IMR-90 (cell line): ENCODE data around the gene PDE6B. TPM values are rescaled to one million over a fixed set of nuclear protein-coding genes. Genes with fewer than 3 reads are reported as not detected.

ENCODE experiments used
- ATAC-seq: fragments of 200-7000 bp; cut with Tn5 transposase; 2 replicates; pipeline ENCODE4 v1.9.1; 2020; ENCODE audit warnings: low read depth, mild to moderate bottlenecking, moderate library complexity
- BruUV-seq: library from RNA; stranded (reverse); fragments of 400-500 nt; replicated peaks from 2 replicates; lab custom pipeline; 2021; lab: Mats Ljungman, UMichigan
- CTCF ChIA-PET: fragments of 300-600 bp; formaldehyde crosslinking; extraction: SDS; loops from one replicate; lab custom pipeline; 2021; ENCODE audit warnings: antibody characterized with exemption; lab: Yijun Ruan, JAX
- POLR2A ChIA-PET: fragments of 300-600 bp; sonication (Branson Sonifier 250); formaldehyde crosslinking; loops from one replicate; lab custom pipeline; 2022; ENCODE audit warnings: antibody characterized with exemption; ENCODE audit not compliant: unreplicated experiment; lab: Charles Lee
- DNase-seq: peaks from one replicate; pipeline ENCODE4 v3.0.0; 2013
- H2AFZ ChIP-seq: replicated peaks from 2 replicates; pipeline ENCODE3; 2013; ENCODE audit warnings: low read length, mild to moderate bottlenecking; ENCODE audit not compliant: poor library complexity
- H2AK5ac ChIP-seq: 2 replicates; pipeline ENCODE4 v1.6.1; 2013; ENCODE audit warnings: low read depth, low read length, inconsistent platforms
- H2AK9ac ChIP-seq: replicated peaks from 2 replicates; pipeline ENCODE3; 2013; ENCODE audit warnings: mild to moderate bottlenecking, low read depth, low read length, moderate library complexity; ENCODE audit not compliant: poor library complexity
- H2BK120ac ChIP-seq: 2 replicates; pipeline ENCODE4 v1.6.1; 2013; ENCODE audit warnings: low read depth, low read length, inconsistent platforms
- H2BK15ac ChIP-seq: 3 replicates; pipeline ENCODE4 v1.6.1; 2013; ENCODE audit warnings: low read depth, low read length, inconsistent platforms
- H2BK20ac ChIP-seq: 2 replicates; pipeline ENCODE4 v1.6.1; 2013; ENCODE audit warnings: low read depth, mild to moderate bottlenecking, inconsistent platforms, low read length, moderate library complexity
- H2BK5ac ChIP-seq: 2 replicates; pipeline ENCODE4 v1.6.1; 2013; ENCODE audit warnings: mild to moderate bottlenecking, low read depth, low read length, inconsistent platforms; ENCODE audit not compliant: poor library complexity, severe bottlenecking
- H3K14ac ChIP-seq: replicated peaks from 2 replicates; pipeline ENCODE4 v1.6.1; 2013; ENCODE audit warnings: low read depth, low read length, inconsistent platforms
- H3K18ac ChIP-seq: 2 replicates; pipeline ENCODE4 v1.6.1; 2013; ENCODE audit warnings: low read depth, low read length, control low read depth
- H3K23ac ChIP-seq: 2 replicates; pipeline ENCODE4 v1.6.1; 2013; ENCODE audit warnings: low read depth, low read length, inconsistent platforms
- H3K27ac ChIP-seq: 2 replicates; pipeline ENCODE4 v1.5.1; 2013; ENCODE audit warnings: mild to moderate bottlenecking, control low read depth, low read length; ENCODE audit not compliant: insufficient read depth
- H3K27me3 ChIP-seq: 2 replicates; pipeline ENCODE4 v1.6.1; 2013; ENCODE audit warnings: low read length; ENCODE audit not compliant: control insufficient read depth, insufficient read depth
- H3K36me3 ChIP-seq: 2 replicates; pipeline ENCODE4 v1.6.1; 2013; ENCODE audit warnings: low read length, mixed read lengths; ENCODE audit not compliant: control insufficient read depth, insufficient read depth
- H3K4ac ChIP-seq: 2 replicates; pipeline ENCODE4 v1.6.1; 2013; ENCODE audit warnings: low read depth, low read length, inconsistent platforms
- H3K4me1 ChIP-seq: 2 replicates; pipeline ENCODE4 v1.6.1; 2013; ENCODE audit warnings: low read length, mixed read lengths; ENCODE audit not compliant: control insufficient read depth, insufficient read depth
- H3K4me2 ChIP-seq: 2 replicates; pipeline ENCODE4 v1.6.1; 2013; ENCODE audit warnings: low read depth, mild to moderate bottlenecking, control low read depth, low read length, moderate library complexity
- H3K4me3 ChIP-seq: 2 replicates; pipeline ENCODE4 v1.5.1; 2013; ENCODE audit warnings: low read depth, mild to moderate bottlenecking, control low read depth, low read length, moderate library complexity; ENCODE audit not compliant: insufficient read depth
- H3K56ac ChIP-seq: 2 replicates; pipeline ENCODE4 v1.6.1; 2013; ENCODE audit warnings: low read length, inconsistent platforms; ENCODE audit not compliant: insufficient read depth; ENCODE audit errors: extremely low read depth
- H3K79me1 ChIP-seq, 2 experiments: 2 replicates each; pipeline ENCODE4 v1.6.1; 2013; ENCODE audit warnings: low read length in 2 of 2, inconsistent platforms in 1 of 2, low read depth in 1 of 2
- H3K9ac ChIP-seq: 2 replicates; pipeline ENCODE4 v1.6.1; 2013; ENCODE audit warnings: low read depth, low read length, control low read depth
- H3K9me1 ChIP-seq: 2 replicates; pipeline ENCODE4 v1.6.1; 2013; ENCODE audit warnings: low read length, inconsistent platforms; ENCODE audit not compliant: insufficient read depth
- H3K9me3 ChIP-seq: 2 replicates; pipeline ENCODE4 v1.6.1; 2013; ENCODE audit warnings: low read length; ENCODE audit not compliant: control insufficient read depth, insufficient read depth
- H4K20me1 ChIP-seq: 2 replicates; pipeline ENCODE4 v1.6.1; 2013; ENCODE audit warnings: low read length, inconsistent platforms; ENCODE audit not compliant: insufficient read depth
- H4K5ac ChIP-seq: 2 replicates; pipeline ENCODE4 v1.6.1; 2013; ENCODE audit warnings: mild to moderate bottlenecking, low read depth, low read length, control low read depth
- H4K8ac ChIP-seq, 2 experiments: 2 replicates each; pipeline ENCODE4 v1.6.1; 2013; ENCODE audit warnings: low read depth in 2 of 2, low read length in 2 of 2, control low read depth in 1 of 2, inconsistent platforms in 1 of 2
- H4K91ac ChIP-seq: 2 replicates; pipeline ENCODE4 v1.6.1; 2013; ENCODE audit warnings: low read depth, low read length, inconsistent platforms; ENCODE audit not compliant: insufficient read depth
- BHLHE40 ChIP-seq: fragments of 150-350 bp; IDR thresholded peaks from 2 replicates; pipeline ENCODE4 v1.6.1; 2016; ENCODE audit warnings: mild to moderate bottlenecking, low read depth, low read length
- CEBPB ChIP-seq: IDR thresholded peaks from 2 replicates; pipeline ENCODE4 v1.6.1; 2012; ENCODE audit warnings: low read depth, low read length, improper control_type of control experiment
- CHD1 ChIP-seq: IDR thresholded peaks from 2 replicates; pipeline ENCODE4 v1.6.1; 2012; ENCODE audit warnings: low read depth, low read length, improper control_type of control experiment
- ELK1 ChIP-seq: fragments of 150-350 bp; IDR thresholded peaks from 2 replicates; pipeline ENCODE4 v1.6.1; 2016; ENCODE audit warnings: low read depth, mild to moderate bottlenecking, low read length, moderate library complexity, borderline replicate concordance
- FOS ChIP-seq: fragments of 150-350 bp; IDR thresholded peaks from 2 replicates; pipeline ENCODE4 v1.6.1; 2016; ENCODE audit warnings: low read depth, low read length
- MAFK ChIP-seq: IDR thresholded peaks from 2 replicates; pipeline ENCODE4 v1.6.1; 2012; ENCODE audit warnings: low read depth, low read length, improper control_type of control experiment
- MAZ ChIP-seq: IDR thresholded peaks from 2 replicates; pipeline ENCODE4 v1.6.1; 2012; ENCODE audit warnings: low read depth, mild to moderate bottlenecking, low read length, improper control_type of control experiment, moderate library complexity, borderline replicate concordance
- MXI1 ChIP-seq: IDR thresholded peaks from 2 replicates; pipeline ENCODE4 v1.6.1; 2012; ENCODE audit warnings: low read depth, mild to moderate bottlenecking, low read length, moderate library complexity, borderline replicate concordance
- NFE2L2 ChIP-seq: fragments of 150-350 bp; IDR thresholded peaks from 2 replicates; pipeline ENCODE4 v1.6.1; 2016; ENCODE audit warnings: low read depth, mild to moderate bottlenecking, low read length
- POLR2A ChIP-seq: IDR thresholded peaks from 2 replicates; pipeline ENCODE4 v1.6.1; 2012; ENCODE audit warnings: mild to moderate bottlenecking, low read depth, low read length
- RAD21 ChIP-seq: IDR thresholded peaks from 2 replicates; pipeline ENCODE4 v1.6.1; 2012; ENCODE audit warnings: low read length, improper control_type of control experiment
- RCOR1 ChIP-seq: IDR thresholded peaks from 2 replicates; pipeline ENCODE4 v1.6.1; 2012; ENCODE audit warnings: mild to moderate bottlenecking, low read length, improper control_type of control experiment; ENCODE audit not compliant: insufficient replicate concordance
- RFX5 ChIP-seq: IDR thresholded peaks from 2 replicates; pipeline ENCODE4 v1.8.0; 2012; ENCODE audit warnings: low read depth, mild to moderate bottlenecking, low read length, moderate library complexity
- SMC3 ChIP-seq: fragments of 150-350 bp; IDR thresholded peaks from 2 replicates; pipeline ENCODE4 v1.6.1; 2016; ENCODE audit warnings: low read depth, mild to moderate bottlenecking, antibody characterized with exemption, low read length, moderate library complexity
- USF2 ChIP-seq: fragments of 150-350 bp; IDR thresholded peaks from 2 replicates; pipeline ENCODE4 v1.6.1; 2017; ENCODE audit warnings: mild to moderate bottlenecking, antibody characterized with exemption, low read length, low read depth
- WGBS, 2 experiments: methylation state at CpG; one replicate each; pipeline versions ENCODE4 v1.1.5 to v1.1.7; 2013; ENCODE audit warnings: missing lambda C conversion rate in 2 of 2; ENCODE audit not compliant: insufficient read length in 1 of 2; ENCODE audit errors: extremely low coverage in 2 of 2; 5-methylcytosine and 5-hydroxymethylcytosine counted together
- dilution Hi-C: fragments of 300-500 bp; cut with HindIII; formaldehyde crosslinking; loops from one replicate; pipeline ENCODE4 v1.14.3; 2018; ENCODE audit warnings: low sequenced_read_pairs; ENCODE audit not compliant: unreplicated experiment
- in situ Hi-C: fragments of 300-500 bp; cut with MboI; formaldehyde crosslinking; loops from 3 replicates; pipeline ENCODE4 v1.14.3; 2019; ENCODE audit warnings: low sequenced_read_pairs, inconsistent platforms, mixed read lengths
- intact Hi-C: fragments of 100-400 bp; cut with micrococcal nuclease; formaldehyde crosslinking; loops from 2 replicates; pipeline ENCODE4 v1.10.0; 2022
- polyA plus RNA-seq, 3 experiments: library from polyadenylated mRNA; depleted of rRNA; stranded (reverse); fragments of >200 nt; gene quantifications; 2 replicates each; pipeline ENCODE4 v1.2.3, GENCODE V29; 2012; ENCODE audit warnings: low replicate concordance in 1 of 3
- total RNA-seq: library from RNA; depleted of rRNA; stranded (reverse); fragments of >200 nt; gene quantifications from 2 replicates; pipeline ENCODE4 v1.2.3, GENCODE V29; 2012

PDE6B gene
- total and polyA plus RNA-seq, 2 of the 4 experiments (the other 2 are of a cell fraction) = under 0.01 TPM; not detected in 1

DNA sequence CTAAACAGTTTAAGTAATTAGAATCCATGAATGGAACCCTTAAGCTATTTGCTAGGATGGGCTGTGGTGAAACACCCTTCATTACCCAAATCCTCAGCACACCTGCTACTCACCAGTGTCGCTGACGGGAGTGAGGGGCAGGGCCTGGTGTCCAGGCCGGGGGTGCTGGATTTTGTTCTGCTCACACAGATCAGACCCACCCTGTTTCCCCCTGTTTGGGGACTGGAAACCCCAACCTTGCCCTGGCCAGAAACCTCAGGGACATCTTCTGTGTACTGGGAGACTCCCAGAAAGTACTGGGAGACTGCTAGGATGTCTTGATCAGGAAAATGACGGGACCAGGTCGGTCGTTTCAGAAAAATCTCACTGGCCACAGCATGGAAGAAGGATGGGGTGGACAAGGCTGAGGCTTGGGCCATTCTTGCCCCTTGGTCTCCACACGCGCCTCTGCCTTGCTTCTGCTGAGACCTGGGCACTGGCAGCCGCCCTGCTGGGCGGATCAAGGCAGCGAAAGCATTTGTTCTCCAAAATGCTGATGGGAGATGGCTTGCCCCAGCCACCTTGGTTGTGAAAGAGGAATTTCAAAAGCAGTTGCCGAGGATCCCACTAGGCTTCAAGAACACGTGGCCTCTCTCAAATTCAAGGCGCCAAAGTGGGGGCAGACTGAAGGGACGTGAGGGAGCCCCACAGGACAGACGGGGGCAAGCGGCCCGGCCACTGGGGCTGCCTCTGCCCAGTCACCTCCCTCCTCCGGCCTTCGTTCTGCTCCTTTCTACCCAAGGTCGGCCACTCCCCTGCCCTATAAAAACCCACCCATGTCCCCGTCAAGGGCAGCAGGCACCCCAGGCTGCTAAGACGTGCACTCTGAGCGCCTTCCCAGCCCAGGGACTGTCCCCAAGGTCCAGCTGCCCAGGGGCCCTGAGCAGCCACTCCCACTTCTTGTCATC is 23.5 kb upstream of the PDE6B start:
- Histone ChIP-seq H2AK9ac (no peak overlapping the region), H4K91ac (no peak overlapping the region), H3K4ac (no peak overlapping the region), H4K8ac (no peak overlapping the region), H3K9me1 (no peaks in the 10 kb centered on the region), H2BK5ac (no peak overlapping the region), H3K27ac (no peak overlapping the region), H3K79me1 (no peaks in the 10 kb centered on the region), H3K56ac (no peak overlapping the region), H4K5ac (no peak overlapping the region), H3K4me2 (no peak overlapping the region), H2BK120ac (no peak overlapping the region), H3K14ac (no peak overlapping the region), H2AK5ac (no peak overlapping the region), H3K9ac (no peak overlapping the region), H2AFZ (no peak overlapping the region), H3K27me3 (no peaks in the 10 kb centered on the region), H3K4me1 (no peaks in the 10 kb centered on the region), H3K36me3 (no peaks in the 10 kb centered on the region), H2BK15ac (no peak overlapping the region), H3K18ac (no peak overlapping the region), H3K23ac (no peak overlapping the region), H2BK20ac (no peak overlapping the region), H3K9me3 (peaks cover 7% of the 10 kb centered on the region), H4K20me1 (no peaks in the 10 kb centered on the region), H3K4me3 (no peak overlapping the region)
- intact Hi-C loops (no loop called here), dilution Hi-C loops (no loop called here), in situ Hi-C loops (no loop called here)
- ChIA-PET CTCF (no interaction called here), POLR2A (no interaction called here)
- DNase-seq = no peak
- no TSS peak for BruUV-seq
- 67% methylated on average over 13 of the region's 24 CpGs; no CpG with 5 or more reads in 1 of the 2 experiments for WGBS, 2 experiments
- no peak for ATAC-seq
- no peak for TF ChIP-seq USF2
- no peak for TF ChIP-seq CHD1
- TF ChIP-seq MAZ = no peak
- TF ChIP-seq CEBPB = no peak
- TF ChIP-seq SMC3 = no peak
- TF ChIP-seq MXI1 = no peak
- TF ChIP-seq POLR2A = no peak
- TF ChIP-seq MAFK = no peak
- no peak for TF ChIP-seq RFX5
- no peak for TF ChIP-seq FOS
- no peak for TF ChIP-seq RCOR1
- TF ChIP-seq RAD21 = no peak
- TF ChIP-seq BHLHE40 = no peak
- TF ChIP-seq NFE2L2 = no peak
- TF ChIP-seq ELK1 = no peak
